Effector CD4-positive, alpha-beta T cell (primary cell): ENCODE measurements around the gene SMIM32.

Experiments
- DNase-seq: peaks from one replicate; pipeline ENCODE4 v3.0.0-alpha.2; 2020

Gene SMIM32

DNA sequence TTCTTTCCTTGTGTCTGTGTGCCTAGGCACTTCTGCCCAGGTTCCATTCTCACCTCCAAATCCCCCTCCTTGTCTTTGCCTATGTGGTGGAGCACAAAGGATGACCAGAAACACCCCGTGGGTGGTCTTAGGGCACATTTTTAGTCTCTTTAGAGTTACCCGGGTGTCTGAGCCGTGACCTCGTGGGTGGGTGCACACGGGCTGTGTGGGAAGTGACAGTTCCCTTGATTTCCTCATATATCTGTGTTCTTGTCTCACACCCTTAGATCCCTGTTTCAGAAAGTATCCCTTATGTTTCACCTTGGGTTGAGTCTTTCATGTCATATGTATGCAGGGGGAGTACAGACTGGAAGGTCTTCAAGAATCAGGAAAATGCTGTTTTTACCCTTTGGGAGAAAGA is 13.4 kb upstream of the SMIM32 start:
- no peak for DNase-seq

- no peak for DNase-seq
Observed at GRCh38 chr5:136205941-136206340, 13.0 kb upstream of the SMIM32 start.

DNA sequence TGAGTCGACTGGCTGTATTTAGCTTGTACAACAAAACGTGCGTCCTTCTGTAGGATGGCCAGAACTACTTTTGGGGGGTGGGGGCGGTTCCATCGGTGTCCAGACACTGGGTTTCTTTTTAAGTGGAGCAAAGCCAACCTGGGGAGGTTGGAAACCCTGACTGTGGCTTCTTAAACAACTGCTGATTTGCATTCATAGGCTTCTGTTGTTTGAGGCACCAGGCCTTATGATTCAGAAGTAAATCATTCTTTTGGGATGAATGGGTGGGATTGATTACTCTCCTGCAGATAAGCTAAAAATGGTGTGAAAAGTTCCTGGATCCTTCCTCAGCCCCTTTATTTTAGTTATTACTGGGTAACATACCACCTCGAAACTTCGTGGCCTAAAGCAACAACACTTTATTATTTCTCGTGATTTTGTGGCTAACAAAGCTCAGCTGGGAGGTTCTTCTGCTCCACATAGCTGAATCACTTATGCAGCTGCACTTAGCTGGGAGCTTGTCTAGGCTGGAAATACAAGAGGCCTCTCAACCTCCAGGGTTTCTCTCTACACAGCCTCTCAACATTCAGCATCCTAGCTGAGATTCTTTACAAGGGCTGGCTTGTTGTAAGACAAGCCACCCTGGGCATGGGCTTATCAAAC is 12.2 kb upstream of the SMIM32 start:
- DNase-seq, result no peak

DNA sequence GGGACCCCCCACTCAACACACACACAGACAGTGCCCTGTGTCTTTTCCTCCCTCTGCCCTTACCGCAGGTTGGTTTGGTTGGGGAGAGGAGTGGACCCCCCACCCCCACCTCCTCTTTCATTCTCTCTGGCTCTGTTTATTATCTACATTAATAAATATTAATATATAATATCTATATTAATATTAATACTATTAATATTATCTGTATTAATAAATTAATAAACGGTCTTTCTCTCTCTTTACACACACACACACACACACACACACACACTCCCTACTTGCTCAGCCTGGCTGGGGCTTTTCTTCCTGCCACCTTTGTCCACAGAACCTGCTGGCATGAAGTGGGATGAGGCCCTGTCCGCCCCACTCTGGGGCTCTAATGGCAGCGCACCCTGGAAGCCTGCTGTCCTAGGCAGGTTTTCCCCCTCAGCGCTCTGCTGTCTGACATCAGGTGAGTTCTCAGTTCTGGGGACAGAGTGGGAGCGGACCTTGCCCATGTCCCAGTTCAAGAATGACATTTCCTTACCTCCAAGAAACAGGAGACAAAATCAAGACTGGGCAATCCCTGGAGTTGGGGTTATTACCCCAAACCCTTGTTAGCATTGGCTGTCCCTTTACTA is 10.5 kb upstream of the SMIM32 start:
- no peak for DNase-seq

DNA sequence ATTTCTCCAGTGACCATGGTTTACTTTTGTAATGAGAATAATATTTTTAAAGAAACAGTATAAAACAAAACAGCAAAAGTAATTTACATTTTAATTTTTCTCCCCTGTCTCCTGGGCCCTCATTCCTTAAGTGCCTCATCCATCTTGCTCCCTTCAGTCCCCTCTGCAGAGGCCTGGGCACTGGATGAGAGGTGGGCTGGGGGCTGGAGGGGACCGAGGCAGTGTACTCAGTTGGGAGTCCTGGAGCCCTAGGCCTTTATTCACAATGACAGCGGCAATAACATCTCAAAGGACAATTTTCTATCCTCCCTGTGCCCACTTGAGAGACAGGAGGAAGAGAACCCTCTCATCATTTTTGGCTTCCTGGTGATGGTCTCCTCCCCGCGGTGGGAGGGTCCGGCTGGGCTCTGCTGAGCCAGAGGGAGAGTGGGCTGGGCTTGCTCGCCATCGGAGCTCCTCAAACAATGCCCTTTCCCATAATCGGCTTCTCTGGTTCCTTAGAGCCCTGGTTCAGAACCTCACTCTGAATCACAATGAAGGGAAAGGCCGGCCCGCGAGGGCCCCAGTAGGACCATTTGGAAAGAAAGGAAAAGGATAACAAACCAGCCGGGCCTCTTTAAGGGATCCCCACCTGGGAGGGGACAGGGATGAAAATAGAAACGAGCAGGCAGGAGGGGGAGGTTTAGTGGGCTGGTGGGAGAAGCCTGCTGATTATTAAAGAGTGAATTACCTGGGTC is 9.7 kb upstream of the SMIM32 start:
- no peak for DNase-seq

DNA sequence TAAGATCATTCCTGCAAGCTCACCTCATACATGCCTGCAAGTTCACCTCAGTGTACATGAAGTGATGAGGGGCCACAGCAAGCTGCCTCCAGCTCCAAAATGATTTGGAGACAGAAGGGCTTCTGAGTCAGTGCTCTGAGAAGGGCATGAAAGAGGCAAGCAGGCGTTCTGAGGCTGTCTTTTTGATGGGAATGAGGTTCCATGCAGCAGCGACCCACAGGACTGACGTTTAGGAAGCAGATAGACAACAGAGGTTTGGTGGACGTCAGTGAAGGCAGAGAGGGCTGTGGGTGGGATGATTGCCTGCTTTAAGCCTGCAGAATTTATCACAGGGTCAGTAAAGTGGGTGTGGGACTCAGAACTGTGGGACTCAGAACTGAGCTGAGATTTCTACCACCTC is 8.9 kb upstream of the SMIM32 start:
- DNase-seq, result no peak

GRCh38 chr5:136200761-136201160 is 7.8 kb upstream of the SMIM32 start:
- no peak for DNase-seq

DNA sequence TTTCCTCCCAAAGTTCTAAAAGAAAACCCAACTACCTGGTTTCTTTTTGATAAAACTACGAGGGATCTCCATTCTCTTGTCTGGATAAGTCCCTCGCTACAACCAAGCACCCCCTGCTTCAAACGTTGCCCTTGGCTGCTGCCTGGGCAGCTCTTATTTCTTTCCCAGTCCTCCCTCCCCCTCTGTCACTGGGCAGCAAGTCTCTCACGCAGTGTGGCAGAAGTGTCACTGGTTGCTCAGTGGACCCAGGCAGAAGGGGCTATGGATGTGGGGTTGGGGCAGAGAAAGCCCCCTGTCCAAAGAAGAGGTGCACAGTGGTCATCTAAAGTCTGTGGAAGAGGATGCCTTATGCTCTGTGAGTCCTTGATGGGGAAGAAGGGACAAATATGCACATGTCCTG is 7.2 kb upstream of the SMIM32 start:
- no peak for DNase-seq

- DNase-seq, result no peak
Observed at GRCh38 chr5:136199408-136199807, 6.4 kb upstream of the SMIM32 start.

GRCh38 chr5:136198453-136198852 is 5.5 kb upstream of the SMIM32 start:
- DNase-seq, result no peak

DNA sequence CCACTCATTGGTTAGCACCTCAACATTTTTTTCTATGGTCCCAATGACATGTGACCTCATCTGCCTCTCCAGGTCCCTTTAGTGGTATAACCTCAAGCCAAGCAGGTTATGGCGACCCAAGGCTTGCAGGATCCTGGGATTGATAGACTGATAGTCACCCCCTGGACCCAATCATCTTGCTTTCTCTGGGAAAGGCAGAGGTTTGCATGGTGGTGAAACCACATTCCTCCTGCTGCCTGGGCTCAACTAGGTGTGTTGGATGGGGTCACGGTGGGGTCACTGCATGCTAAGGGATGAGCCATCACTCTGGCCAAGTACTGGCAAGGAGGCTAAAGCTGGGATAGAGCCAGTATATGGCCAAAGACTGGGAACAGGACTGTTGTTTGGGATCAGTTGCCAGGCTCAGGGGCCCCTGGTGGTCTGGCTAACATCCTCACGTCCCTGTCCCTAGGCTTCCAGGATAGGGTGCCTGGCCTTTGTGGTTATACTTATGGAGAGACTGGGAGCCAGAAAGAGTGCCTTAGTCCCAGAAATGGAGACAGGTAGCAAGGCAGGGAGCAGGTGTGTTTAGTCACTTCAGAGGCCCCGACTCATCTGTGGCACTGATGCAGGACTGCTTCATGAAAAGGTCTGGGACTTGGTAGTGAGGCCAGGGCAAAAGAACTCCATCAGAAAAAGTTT is 4.6 kb upstream of the SMIM32 start:
- DNase-seq, result no peak

DNA sequence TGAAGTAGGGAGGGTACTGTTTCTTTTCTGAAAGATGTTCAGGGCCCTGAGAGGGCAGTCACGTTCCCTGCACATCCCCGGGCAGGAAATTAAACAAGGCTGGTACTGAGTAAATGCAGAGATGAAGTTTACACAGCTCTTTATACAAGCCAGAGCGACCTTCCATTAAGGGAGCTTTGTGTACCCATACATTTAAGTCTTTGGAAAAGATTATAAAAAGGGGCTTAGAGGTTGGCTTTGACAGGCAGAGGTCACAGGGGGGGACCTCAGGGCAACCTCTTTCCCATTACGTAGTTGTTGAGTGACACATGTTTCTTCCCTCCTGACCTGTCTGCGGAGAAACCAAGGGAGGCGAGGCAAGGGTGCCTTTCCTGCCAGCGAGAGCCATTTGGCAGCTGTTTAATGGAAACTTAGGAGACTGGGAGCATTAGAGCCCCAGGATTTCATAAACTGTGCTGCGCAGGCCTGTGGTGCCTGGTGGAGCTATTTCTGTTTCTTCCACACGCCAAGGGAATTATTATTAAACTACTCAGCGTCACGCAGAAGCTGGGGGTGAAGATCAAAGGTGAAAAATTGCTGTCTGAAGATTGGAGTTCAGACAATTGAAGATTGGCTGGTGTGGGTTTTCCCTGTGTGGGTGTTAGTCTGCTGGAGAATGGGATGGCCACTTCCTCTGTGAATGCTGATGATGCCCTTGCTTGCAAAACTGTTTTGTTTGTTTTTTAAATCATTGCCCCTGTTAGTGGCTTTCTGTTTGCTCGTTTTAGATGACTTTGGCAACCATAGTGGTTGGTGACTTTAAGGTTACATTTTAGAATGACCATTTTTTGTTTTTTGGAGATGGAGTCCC is 3.2 kb upstream of the SMIM32 start:
- DNase-seq, result no peak

- no peak for DNase-seq
Observed at GRCh38 chr5:136194576-136194975, 1.6 kb upstream of the SMIM32 start.

DNA sequence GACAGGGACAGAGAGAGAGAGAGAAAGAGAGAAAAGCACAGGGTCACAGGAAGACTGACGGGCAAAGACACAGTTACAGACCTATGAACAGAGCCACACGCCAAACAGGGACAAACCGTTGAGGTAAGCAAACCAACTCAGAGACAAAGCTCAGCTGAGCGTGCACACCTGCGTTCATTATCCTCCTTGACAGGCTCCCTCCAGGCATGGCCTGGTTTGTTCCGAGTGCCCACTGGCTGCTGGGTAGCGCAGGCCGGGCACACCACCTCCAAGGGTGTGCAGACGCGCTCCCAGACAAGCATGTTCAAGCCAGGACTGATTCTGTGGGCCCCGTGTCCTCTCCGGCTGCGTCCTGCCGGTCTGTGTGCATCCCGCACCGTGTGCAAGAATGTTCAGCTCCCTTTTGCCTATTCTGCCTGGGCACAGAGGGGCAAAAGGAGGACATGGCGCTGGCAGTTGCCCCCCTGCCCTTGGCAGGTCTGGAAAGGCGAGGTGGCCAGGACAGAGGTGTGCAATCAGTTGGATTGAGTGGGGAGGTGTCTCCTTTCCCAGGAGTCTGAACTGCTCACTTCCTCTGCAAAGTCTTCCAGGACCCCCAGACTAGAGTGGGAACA is 467 bp upstream of the SMIM32 start:
- no peak for DNase-seq

DNA sequence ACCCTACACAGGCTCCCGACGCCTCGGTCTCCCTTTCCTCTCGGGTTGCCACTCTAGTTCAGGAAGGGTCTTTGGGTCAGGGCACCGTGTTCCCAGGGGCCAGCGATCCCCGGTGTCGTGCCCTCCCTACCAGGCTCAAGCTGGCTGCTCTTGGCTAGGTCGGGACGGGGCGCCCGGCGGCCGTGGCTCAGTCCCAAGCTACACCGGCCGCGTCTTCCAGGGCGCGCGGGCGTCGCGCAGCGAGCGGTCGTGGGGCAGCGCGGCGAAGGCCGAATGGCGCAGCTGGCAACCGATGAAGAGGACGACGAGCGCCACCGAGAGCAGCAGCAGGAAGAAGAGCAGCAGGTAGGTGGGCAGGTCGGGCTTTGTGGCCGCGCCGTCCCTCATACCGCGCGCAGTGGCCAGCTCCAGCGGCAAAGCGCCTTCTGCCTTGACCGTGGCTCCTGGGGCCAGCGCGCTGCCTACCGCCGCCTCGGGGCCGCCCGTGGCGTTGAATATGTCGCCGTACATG is 892 bp downstream of the SMIM32 start:
- no peak for DNase-seq

DNA sequence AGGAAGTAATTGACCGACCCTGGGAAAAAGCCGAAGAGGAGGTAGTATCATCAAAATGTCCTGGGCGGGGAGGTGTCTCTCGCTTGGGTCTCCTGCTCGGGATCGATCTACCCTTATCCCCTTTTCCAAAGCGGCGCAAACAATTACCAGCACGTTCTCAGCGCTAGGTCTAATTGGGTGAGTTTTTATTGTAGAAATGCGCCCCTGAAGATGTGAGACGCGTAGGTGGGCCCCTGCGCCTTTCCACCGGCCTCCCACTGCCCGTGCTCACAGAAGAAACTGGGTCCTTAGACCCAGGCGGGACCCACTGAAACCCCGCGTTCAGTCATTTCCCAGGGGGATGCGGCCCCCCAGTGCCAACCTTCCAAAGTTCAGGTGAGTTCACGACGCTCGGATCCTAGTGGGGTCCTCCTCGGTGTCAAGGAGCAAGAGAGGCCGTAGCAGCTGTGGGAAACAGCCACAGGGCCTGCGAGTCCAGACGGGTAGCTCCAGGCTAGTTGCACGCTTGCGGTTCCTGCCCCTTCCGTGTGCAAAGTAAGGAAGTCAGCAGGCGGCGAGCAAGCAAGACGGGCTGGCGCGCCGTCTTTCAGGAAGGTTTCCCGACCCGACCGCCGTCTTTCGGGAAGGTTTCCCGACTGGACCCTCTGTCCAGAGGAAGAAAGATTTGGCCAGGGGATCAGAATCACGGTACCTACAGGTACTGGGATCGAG is 1.5 kb downstream of the SMIM32 start:
- no peak for DNase-seq

DNA sequence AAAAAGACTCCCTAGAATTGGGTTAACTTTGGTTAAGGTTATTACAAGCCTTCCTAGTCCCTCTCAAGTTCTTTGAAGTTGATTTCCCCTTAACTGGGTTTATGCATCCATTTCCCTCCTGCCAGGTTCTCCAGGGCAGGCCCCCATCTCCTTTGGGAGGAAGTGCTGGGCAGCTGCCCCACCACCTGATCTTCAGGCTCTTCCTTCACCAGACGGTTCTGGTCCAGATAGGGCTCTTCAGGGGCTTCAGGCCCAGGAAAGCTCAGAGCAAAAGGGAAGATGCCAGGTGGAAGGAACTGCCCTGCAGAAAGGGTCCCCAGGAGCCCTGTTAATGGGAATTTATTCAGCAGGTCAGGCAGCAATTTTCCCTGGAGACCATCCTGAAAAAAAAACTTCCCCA is 2.1 kb downstream of the SMIM32 start:
- no peak for DNase-seq

GRCh38 chr5:136190091-136190720 is 2.8 kb downstream of the SMIM32 start:
- DNase-seq, result no peak

GRCh38 chr5:136188859-136189258 is 4.1 kb downstream of the SMIM32 start:
- DNase-seq, result no peak

- DNase-seq, result no peak
Observed at GRCh38 chr5:136186796-136187195, 6.2 kb downstream of the SMIM32 start.
